ENCODE measurements around the gene ARHGEF19. TPM values are rescaled to one million over a fixed set of nuclear protein-coding genes. Genes with fewer than 3 reads are reported as not detected.
"Not testable (repeated sequence)": the region's sequence is repeated elsewhere in the genome, so short reads cannot be mapped to it uniquely, and the experiment has no call there.

ARHGEF19 gene
- total and polyA plus RNA-seq, 10 of the 15 experiments (the other 5 are each of a cell fraction or from before 2014, with no cell fraction given), result 0.15 to 2.9 (median 0.67) TPM; not detected in 1

GRCh38 chr1:16196874-16197273, 15.6 kb downstream of the ARHGEF19 start:
- no peak overlapping the region for H2AFZ ChIP-seq (ENCODE audit: control insufficient read depth, low read depth, low read length)
- TF ChIP-seq KLF5 (IDR thresholded peaks at IDR 0.05; ENCODE audit: partially characterized antibody), result no peak
- no peak for TF ChIP-seq E2F4 (IDR thresholded peaks at IDR 0.05; ENCODE audit: low read depth, low read length)
- no peak for TF ChIP-seq SRF (IDR thresholded peaks at IDR 0.05; ENCODE audit: low read depth in 2 of 2, low read length in 2 of 2)
- TF ChIP-seq NFYB (IDR thresholded peaks at IDR 0.05; ENCODE audit: insufficient read depth, low read depth, low read length), result no peak
- TF ChIP-seq NFYA (IDR thresholded peaks at IDR 0.05; ENCODE audit: borderline replicate concordance, low read depth, low read length), result no peak
- no peak for TF ChIP-seq SPI1 (IDR thresholded peaks at IDR 0.05; ENCODE audit: borderline replicate concordance, insufficient read depth, low read depth, low read length)
- no peak for TF ChIP-seq CREM (IDR thresholded peaks at IDR 0.05; ENCODE audit: low read depth)
- no peak for TF ChIP-seq SMAD1 (IDR thresholded peaks at IDR 0.05; ENCODE audit: low read depth, partially characterized antibody)
- no peak for TF ChIP-seq SP1 (IDR thresholded peaks at IDR 0.05; ENCODE audit: low read depth, low read length)
- TF ChIP-seq CHD2 (IDR thresholded peaks at IDR 0.05; ENCODE audit: borderline replicate concordance, low read depth, low read length), result no peak
- no peak for TF ChIP-seq CREB1 (IDR thresholded peaks at IDR 0.05; ENCODE audit: low read depth)
- no peak for TF ChIP-seq ZSCAN29 (IDR thresholded peaks at IDR 0.05)
- no peak for TF ChIP-seq ETV6 (conservative IDR thresholded peaks at IDR 0.05 in 1 of 2, IDR thresholded peaks at IDR 0.05 in 1 of 2; ENCODE audit: borderline replicate concordance in 1 of 2, low read depth in 1 of 2)
- no peak overlapping the region for H3K4me3 ChIP-seq
- no peaks in the 10 kb centered on the region for H3K9me3 ChIP-seq (replicated peaks; ENCODE audit: control insufficient read depth, insufficient read depth, low read length)
- ChIA-PET POLR2A (no interaction called here), CTCF (no interaction called here), RAD21 (ENCODE audit: unreplicated experiment) (no interaction called here), SMC1A (ENCODE audit: uncharacterized antibody, unreplicated experiment) (interaction anchor here (1.2 kb wide), 1 partner anchor 8 kb away, joined by 3 read pairs; no protein-coding TSS in a partner anchor)
- DNase-seq (ENCODE audit: low read depth, low spot score) (no peak), ATAC-seq (no peak), FAIRE-seq (no peak)
- no peak overlapping the region for H3K27ac ChIP-seq (ENCODE audit: control insufficient read depth, insufficient read depth)
- no peak overlapping the region for H3K4me2 ChIP-seq (ENCODE audit: control insufficient read depth, insufficient read depth)
- in situ Hi-C loops (cut with MboI) (no loop called here), intact Hi-C loops (cut with micrococcal nuclease; ENCODE audit: unreplicated experiment) (no loop called here)
- H3K9ac ChIP-seq (ENCODE audit: control insufficient read depth, insufficient read depth, low read length), result no peak overlapping the region
- no TSS peak for BruUV-seq (replicated peaks)
- no peaks in the 10 kb centered on the region for H4K20me1 ChIP-seq (ENCODE audit: control insufficient read depth, insufficient read depth)
- no peaks in the 10 kb centered on the region for H3K27me3 ChIP-seq (replicated peaks in 1 of 2; ENCODE audit: control insufficient read depth in 2 of 2, insufficient read depth in 2 of 2, low read length in 1 of 2)
- WGBS (ENCODE audit: insufficient coverage, insufficient replicate concordance, low lambda C conversion rate, missing lambda C conversion rate), result 49% methylated on average over 3 of the region's 3 CpGs
- H3K79me2 ChIP-seq (ENCODE audit: control insufficient read depth, insufficient read depth, low read length), result no peaks in the 10 kb centered on the region
- H3K4me1 ChIP-seq (ENCODE audit: control insufficient read depth, insufficient read depth, low read length), result no peaks in the 10 kb centered on the region; the same call in 1 of the 2 replicates
- no peaks in the 10 kb centered on the region for H3K36me3 ChIP-seq (ENCODE audit: control insufficient read depth in 2 of 2, insufficient read depth in 2 of 2, low read length in 1 of 2)

GRCh38 chr1:16196139-16196538, 16.3 kb downstream of the ARHGEF19 start:
- DNase-seq (ENCODE audit: low read depth, low spot score); RAD21 ChIA-PET (ENCODE audit: unreplicated experiment); H3K36me3 ChIP-seq (ENCODE audit: control insufficient read depth in 2 of 2, insufficient read depth in 2 of 2, low read length in 1 of 2); POLR2A ChIA-PET; H2AFZ ChIP-seq (ENCODE audit: control insufficient read depth, low read depth, low read length); CTCF ChIA-PET; H3K79me2 ChIP-seq (ENCODE audit: control insufficient read depth, insufficient read depth, low read length); H3K9ac ChIP-seq (ENCODE audit: control insufficient read depth, insufficient read depth, low read length); H3K27ac ChIP-seq (ENCODE audit: control insufficient read depth, insufficient read depth); H3K4me3 ChIP-seq; H3K4me1 ChIP-seq (ENCODE audit: control insufficient read depth, insufficient read depth, low read length); ATAC-seq; BruUV-seq (replicated peaks); in situ Hi-C loops (cut with MboI); H3K4me2 ChIP-seq (ENCODE audit: control insufficient read depth, insufficient read depth); intact Hi-C loops (cut with micrococcal nuclease; ENCODE audit: unreplicated experiment); H3K27me3 ChIP-seq (replicated peaks in 1 of 2; ENCODE audit: control insufficient read depth in 2 of 2, insufficient read depth in 2 of 2, low read length in 1 of 2); SMC1A ChIA-PET (ENCODE audit: uncharacterized antibody, unreplicated experiment); FAIRE-seq; H4K20me1 ChIP-seq (ENCODE audit: control insufficient read depth, insufficient read depth); H3K9me3 ChIP-seq (replicated peaks; ENCODE audit: control insufficient read depth, insufficient read depth, low read length): not testable (repeated sequence)
- WGBS (ENCODE audit: insufficient coverage, insufficient replicate concordance, low lambda C conversion rate, missing lambda C conversion rate), result 61% methylated on average over 4 of the region's 4 CpGs

Measured in GM12878 (cell line).